Stimulated activated CD4-positive, alpha-beta T cell treated with anti-CD3 and anti-CD28 coated beads, Interleukin-1b, Interleukin-23, amount 100 ng/mL, for 1 hour (primary cell): ENCODE measurements around the gene GJB1.

Source experiments
- DNase-seq, 2 donors: peaks; one replicate each; pipeline ENCODE4 v3.0.0-alpha.2; 2020; ENCODE audit warnings: low read depth in 2 of 2

The GJB1 gene

DNA sequence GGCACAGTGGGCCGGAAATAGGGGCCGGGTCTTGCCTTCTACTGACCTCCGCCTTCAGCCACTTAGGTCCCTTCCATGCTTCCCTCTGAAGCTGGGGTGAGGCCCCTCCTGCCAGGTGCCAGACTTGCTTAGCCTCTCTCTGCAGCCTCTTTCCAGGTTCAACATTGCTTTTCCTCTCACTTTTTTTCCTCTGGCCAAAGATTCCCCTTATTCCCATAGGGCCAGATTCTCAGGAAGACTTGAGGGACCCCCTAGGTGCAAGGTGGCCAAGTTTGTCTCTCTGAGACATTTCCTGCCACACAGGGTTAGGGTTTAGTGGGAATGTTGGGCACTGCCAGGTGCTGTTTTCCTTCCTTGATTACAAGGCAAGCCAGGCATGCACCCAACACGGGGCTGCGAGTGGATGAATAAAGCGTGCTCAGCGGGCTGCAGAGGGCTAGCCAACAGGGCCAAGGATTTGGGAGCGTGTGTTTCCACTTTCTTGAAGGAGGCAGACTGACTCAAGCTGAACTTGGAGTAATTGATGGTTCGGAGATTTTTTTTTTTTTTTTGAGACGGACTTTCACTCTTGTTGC is 7.6 kb upstream of the GJB1 start:
- no peak for DNase-seq

DNA sequence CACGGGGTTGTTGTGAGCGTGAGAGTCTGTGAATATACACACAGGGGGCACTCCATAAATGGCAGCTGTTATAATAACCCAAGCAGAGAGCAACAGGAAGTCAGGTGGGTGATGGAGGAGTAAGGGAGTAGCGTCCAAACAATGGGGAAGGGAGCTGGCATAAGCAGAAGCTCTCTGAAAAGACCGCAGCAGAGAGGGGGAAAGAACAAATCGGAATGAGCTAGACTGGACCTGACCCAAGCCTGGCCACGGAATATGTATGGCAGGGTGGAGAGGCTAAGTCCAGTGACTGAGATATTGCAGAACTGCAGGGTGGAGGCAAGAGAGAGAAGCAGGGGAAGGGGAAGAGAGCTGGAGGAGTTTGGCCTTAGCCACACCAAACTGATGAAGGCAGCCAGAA is 6.5 kb upstream of the GJB1 start:
- no peak for DNase-seq

- DNase-seq, result no peak
These were observed 5.7 kb upstream of the GJB1 start for GRCh38 chrX:71217298-71217697.

DNA sequence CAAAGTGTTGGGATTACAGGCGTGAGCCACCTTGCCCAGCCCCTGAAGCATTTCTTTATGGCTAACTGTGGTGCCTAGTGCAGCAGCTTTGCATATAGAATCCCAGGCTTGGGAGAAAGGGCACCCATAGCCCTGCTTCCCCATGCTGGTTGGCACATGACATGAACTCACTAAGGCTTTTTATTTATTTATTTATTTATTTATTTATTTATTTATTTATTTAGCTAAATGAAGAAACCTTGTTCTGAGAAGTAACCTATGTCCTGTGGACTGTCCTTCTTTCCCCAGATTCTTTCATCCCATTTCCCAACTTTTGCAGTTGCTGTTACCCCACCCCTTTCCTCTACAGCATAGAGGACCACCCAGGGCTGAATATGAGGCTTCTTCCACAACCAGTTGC is 1.9 kb upstream of the GJB1 start:
- no peak for DNase-seq

GRCh38 chrX:71224098-71224708 is 1.2 kb downstream of the GJB1 start:
- no peak for DNase-seq

GRCh38 chrX:71225009-71225408 is 2.0 kb downstream of the GJB1 start:
- no peak for DNase-seq

DNA sequence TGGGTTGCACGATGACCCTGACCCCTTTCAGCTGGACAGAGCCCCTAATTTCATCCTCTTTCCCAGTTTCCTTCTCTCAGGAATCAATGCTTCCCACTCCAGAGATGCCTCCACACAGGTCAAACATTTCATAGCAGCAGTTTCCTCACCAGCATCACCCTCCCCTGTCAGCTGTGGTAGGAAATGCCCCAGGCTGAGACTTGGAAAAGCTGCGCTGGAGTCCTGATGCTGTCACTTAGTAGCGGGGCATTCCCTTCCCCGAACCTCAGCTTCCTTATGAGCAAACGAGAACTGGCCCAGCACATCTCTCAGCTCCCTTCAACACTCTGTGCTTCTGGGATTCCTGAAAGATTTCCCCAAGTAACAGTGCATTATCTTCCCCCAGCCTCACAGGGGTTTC is 2.7 kb downstream of the GJB1 start:
- DNase-seq, result no peak

GRCh38 chrX:71227370-71228062 is 4.5 kb downstream of the GJB1 start:
- no peak for DNase-seq

DNA sequence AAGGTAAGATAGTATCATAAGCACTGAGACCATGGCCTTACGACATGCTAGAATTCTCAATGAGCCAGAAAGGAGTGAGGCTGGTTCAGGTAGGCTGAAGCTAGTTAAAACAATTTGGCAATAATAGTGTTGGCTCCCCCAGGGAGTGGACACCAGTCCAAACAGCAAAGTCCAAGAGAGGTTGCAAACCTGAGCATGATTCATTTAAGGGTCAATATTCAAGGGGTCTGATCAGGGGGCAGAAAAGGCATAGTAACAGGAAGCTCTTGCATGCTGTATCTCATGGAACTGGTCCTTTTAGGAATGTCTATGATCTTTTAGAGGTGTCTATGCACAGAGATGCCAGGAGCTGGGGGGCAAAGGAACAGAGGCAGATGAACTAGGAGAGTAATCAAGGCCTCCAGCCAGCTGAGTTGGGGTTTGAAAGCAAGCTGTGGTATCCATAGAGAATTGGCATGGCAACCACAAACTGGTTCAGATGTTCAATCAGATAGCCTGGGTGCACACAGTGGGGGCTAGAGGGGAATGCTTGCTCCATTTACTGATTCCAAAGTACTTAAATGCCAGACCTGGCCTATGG is 5.1 kb downstream of the GJB1 start:
- DNase-seq, result no peak

DNA sequence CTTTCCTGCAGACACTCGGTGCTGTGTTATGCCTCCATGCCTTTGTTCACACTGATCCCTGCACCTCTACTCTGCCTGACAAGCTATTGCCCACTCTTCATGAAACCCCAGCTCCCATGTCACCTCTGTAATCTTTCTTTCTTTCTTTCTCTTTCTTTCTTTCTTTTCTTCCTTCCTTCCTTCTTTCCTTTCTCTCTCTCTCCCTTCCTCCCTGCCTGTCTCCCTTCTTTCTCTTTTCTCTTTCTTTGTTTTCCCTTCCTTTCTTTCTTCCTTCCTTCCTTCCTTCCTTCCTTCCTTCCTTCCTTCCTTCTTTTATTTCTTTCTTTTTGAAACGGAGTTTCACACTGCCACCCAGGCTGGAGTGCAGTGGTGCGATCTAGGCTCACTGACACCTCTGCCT is 12.5 kb downstream of the GJB1 start:
- DNase-seq, result no peak

DNA sequence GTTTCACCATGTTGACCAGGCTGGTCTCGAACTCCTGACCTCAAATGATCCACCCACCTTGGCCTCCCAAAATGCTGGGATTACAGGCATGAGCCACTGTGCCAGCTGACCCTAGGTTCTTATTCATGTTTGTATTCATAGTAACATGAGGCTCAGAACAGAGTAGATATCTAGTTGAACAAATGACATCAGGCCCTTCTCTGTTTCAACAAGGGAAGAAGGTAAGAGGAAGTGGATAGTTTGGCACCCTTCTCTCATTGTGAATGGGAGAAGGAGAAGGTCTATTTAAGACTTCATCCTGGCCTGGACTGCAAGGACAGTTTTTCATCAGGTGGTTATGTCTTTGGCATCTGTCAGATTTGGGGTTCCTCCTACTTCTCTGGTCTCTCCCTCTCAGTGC is 13.8 kb downstream of the GJB1 start:
- no peak for DNase-seq

DNA sequence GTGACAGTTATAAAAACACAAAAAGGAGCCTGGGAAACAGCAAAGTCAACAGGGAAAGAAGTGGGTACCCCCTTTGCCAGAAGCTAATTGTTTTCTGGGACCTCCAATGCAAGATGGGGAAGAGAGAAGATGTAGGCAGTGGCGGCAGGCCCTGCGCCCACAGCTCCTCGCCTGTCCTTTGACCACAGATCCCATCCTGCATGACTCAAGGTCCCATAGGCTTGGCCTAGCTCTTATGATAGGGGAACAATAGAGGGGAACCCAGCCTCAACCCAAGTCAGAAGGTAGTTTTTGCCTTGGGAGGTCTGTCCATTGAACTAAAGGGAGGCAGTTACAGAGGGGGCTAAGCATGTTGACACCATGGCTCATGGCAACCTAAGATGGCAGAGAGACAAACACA is 16.8 kb downstream of the GJB1 start:
- DNase-seq, result no peak

DNA sequence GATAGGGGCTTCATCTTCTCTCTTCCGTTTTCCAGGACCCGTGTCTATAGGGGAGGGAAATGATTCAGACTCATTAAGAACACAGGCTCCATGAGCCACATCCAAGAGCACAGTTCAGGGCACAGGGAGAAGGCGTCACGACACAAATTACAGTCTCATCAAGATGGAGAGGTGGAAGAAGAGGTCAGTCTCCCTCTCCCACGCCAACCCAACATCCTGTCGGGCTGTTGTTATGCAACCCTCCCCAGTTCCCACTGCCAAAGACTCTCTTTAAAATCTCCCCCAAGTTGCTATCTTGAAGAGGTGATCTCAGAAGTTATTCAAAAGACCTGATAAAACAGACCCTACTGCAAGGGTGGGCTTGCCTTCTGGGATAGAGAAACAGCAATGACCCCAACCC is 18.3 kb downstream of the GJB1 start:
- DNase-seq, result no peak

GRCh38 chrX:71244359-71245128 is 21.5 kb downstream of the GJB1 start:
- no peak for DNase-seq

DNA sequence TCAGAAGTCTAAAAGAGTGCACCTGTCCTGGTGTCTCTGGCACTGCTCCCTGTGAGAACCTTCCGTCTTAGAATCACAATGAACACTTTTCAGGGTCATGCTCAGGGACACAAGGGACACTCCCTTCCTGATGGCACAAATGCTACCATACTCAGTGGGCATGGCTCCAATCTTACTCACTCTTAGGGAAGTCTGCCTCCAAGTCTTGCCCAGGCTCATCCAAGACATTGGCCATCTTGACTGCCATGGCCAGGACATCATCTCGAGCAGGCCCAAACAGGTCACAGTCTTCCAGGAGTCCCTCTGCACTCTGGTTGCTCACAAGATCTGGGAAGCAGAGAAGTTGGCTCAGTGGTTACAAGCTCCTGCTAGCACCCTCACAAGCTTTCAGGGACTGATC is 22.1 kb downstream of the GJB1 start:
- DNase-seq, result no peak

- DNase-seq, result no peak
These were observed 27.8 kb downstream of the GJB1 start for GRCh38 chrX:71250841-71251240.

DNA sequence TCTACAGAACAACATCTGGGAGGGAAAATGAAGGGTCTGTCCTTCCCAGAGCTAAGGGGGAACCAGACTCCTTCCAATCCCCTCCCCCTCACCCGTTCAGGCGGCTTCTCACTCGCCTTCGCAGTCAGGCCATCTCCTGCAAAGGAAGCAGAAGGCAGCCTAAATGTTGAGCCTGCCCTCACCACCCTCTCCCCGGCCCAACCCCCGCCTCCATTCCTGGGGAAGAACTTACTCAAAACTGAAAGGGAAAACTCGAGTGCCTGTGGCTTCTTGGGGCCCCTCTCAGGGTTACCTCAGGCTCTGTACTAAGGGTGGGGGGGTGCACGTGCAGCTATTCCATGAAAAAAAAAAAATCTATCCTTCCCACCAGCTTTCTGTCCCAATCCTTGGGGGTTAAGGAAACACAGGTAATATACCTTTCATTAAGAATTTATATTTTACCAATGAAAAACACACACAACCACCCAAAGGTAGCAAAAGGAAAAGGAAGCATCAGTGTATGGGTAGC is 28.5 kb downstream of the GJB1 start:
- DNase-seq, result peak in 1 of 2 donors; percentile 1

DNA sequence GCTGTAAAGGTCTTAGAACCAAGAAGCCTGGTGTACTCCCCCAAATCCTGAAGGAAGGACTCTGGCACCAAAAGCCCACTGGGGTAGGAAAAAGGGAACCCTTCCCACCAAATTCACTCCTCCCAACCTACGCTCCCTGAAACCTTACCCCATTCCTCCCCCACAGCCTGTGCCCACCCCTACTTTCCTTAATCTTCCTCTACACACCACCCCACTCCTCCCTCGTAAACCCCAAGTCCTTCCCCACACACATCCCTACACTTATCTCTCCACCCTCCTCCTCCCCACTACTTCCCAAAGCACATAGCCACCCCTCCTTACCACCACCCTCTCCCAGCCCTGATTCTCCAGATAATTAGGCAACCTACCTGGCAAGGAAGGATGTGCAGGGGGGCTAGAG is 29.2 kb downstream of the GJB1 start:
- no peak for DNase-seq

DNA sequence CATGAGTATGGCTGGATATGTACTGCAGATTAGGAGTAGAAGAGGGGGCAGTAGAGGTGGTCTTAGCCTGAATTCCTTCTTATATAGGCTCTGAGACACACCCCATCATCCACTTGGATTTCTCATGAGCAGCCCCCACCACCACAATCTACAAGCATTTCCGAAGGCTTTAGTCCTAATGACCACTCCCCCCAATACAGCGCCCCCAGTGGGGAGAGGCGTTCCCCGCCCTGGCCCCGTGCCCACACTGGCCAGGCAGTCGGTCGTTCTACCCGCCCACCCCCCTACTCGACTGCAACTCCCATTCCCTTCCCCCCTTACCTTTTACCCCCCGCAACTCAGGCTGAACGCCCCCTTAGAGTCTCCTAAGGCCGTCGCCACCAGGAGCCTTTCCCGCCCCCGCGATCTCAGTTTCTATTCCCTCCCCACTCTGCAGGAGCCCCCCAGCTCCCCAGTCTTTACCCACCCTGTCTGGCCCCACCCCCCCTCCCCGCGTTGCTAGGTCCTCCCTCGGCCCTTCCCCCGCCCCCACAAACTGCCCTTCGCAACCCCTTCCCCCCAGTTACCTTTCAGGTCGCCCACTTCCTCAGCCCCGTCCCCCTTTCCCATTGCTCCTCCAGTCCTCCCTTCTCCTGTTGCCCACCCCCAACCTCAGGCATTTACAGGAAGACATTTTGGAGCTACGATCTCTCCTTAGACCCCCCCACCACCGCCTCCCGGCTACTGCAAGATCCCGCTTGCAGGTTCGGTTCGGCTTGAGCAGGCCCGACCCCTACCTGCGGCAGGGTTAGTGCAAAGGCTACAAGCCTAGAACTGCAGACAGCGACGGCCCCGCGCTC is 30.4 kb downstream of the GJB1 start:
- peak in 1 of 2 donors; percentile 11 for DNase-seq

GRCh38 chrX:71254092-71254963 is 31.3 kb downstream of the GJB1 start, which contains the start of gene ZMYM3:
Gene ZMYM3, minus strand, starts transcription at chrX:71254140. Its CDS starts 885 bp downstream, at chrX:71253255.
- DNase-seq, result peak; percentile 42 to 44
